Umbilical cord (tissue), 2 donors: Measurements from ENCODE around the gene ZDHHC4. TPM values are rescaled to one million over a fixed set of nuclear protein-coding genes. Genes with fewer than 3 reads are reported as not detected.
"Not testable (repeated sequence)": the region's sequence is repeated elsewhere in the genome, so short reads cannot be mapped to it uniquely, and the experiment has no call there.

ENCODE experiments used
- DNase-seq: peaks from one replicate; pipeline ENCODE4 v3.0.0-alpha.2; 2015; ENCODE audit warnings: low spot score
- total RNA-seq: library from RNA; depleted of rRNA; stranded (reverse); fragments of >200 nt; gene quantifications from one replicate; pipeline ENCODE4 v1.2.3, GENCODE V29; 2014; ENCODE audit warnings: low replicate concordance; ENCODE audit not compliant: insufficient read depth

ZDHHC4 gene
- total RNA-seq, 1 donor from 2014 or later, result 70.5 TPM

GRCh38 chr7:6634021-6634420, 56.8 kb downstream of the ZDHHC4 start:
- no peak for DNase-seq

GRCh38 chr7:6634971-6635370, 57.7 kb downstream of the ZDHHC4 start:
- DNase-seq, result not testable (repeated sequence)

GRCh38 chr7:6636741-6637543, 59.7 kb downstream of the ZDHHC4 start, which contains the start of gene ZNF316:
Gene ZNF316 (plus strand): TSS chr7:6637318. CDS start chr7:6642410, 5,092 bp downstream.
- DNase-seq, result peak; percentile 28

GRCh38 chr7:6637544-6638229, 60.4 kb downstream of the ZDHHC4 start:
- DNase-seq, result no peak

Other genes with a start within 250 kb of the ZDHHC4 start
- gene FAM220A, start 228.5 kb upstream of the ZDHHC4 start, total RNA-seq, result 21.9 TPM
- 59.5 TPM for gene RAC1, start 202.9 kb upstream of the ZDHHC4 start, total RNA-seq
- gene DAGLB, start 129.5 kb upstream of the ZDHHC4 start, total RNA-seq, result 10.4 TPM
- 213 TPM for gene KDELR2, start 93.3 kb upstream of the ZDHHC4 start, total RNA-seq
- 0.96 TPM for gene GRID2IP, start 26.0 kb upstream of the ZDHHC4 start, total RNA-seq
- 8.4 TPM for gene INTS15, start 12.6 kb downstream of the ZDHHC4 start, total RNA-seq
- gene ZNF853, start 38.2 kb downstream of the ZDHHC4 start, total RNA-seq, result 21.9 TPM
- 12.8 TPM for gene ZNF316, start 59.9 kb downstream of the ZDHHC4 start, total RNA-seq
- gene ZNF12, start 129.5 kb downstream of the ZDHHC4 start, total RNA-seq, result 35.2 TPM
- not detected for gene RSPH10B2, start 176.6 kb downstream of the ZDHHC4 start, total RNA-seq
- 75.4 TPM for gene CCZ1B, start 248.8 kb downstream of the ZDHHC4 start, total RNA-seq